ENCODE measurements around the gene SREBF2.

- TF ChIP-seq CTCF (IDR thresholded peaks at IDR 0.05): no peak
- no peak for TF ChIP-seq POLR2A (IDR thresholded peaks at IDR 0.05)
Measured at GRCh38 chr22:41891407-41891806, 58.5 kb downstream of the SREBF2 start.

Data from lower leg skin (tissue), 3 donors.